NCI-H187 treated with DMSO at 0.1 percent for 48 hours (cell line): Measurements from ENCODE around the gene CARD8.

Experiments used
- DNase-seq: peaks from one replicate; lab custom pipeline; 2025; lab: John Stamatoyannopoulos, UW

CARD8 gene

DNA sequence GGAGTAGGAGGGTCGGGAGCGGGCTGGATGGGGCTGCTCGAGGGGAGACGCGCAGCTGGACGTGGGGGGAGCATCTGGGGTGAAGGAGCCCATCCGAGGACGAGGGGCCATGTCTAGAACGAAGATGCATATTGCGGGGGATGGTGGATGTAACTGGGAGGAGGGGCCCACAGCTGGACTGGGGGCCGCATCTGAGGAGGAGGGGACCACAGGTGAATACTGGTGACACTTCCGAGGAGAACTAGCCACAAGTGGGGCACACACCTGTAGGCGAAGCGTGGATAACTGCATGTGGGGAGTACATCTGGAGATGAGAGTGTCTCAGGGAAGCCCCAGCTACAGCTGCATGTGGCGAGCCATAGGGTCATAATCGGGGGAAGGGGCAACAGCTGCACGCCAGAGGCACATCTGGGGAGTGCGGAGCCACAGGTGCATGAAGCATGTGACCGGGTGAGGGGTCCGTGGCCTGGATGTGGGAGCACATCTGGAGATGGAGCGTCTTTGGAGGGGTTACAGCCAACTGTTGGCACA lies 84.8 kb downstream of the CARD8 start:
- DNase-seq, result no peak

DNA sequence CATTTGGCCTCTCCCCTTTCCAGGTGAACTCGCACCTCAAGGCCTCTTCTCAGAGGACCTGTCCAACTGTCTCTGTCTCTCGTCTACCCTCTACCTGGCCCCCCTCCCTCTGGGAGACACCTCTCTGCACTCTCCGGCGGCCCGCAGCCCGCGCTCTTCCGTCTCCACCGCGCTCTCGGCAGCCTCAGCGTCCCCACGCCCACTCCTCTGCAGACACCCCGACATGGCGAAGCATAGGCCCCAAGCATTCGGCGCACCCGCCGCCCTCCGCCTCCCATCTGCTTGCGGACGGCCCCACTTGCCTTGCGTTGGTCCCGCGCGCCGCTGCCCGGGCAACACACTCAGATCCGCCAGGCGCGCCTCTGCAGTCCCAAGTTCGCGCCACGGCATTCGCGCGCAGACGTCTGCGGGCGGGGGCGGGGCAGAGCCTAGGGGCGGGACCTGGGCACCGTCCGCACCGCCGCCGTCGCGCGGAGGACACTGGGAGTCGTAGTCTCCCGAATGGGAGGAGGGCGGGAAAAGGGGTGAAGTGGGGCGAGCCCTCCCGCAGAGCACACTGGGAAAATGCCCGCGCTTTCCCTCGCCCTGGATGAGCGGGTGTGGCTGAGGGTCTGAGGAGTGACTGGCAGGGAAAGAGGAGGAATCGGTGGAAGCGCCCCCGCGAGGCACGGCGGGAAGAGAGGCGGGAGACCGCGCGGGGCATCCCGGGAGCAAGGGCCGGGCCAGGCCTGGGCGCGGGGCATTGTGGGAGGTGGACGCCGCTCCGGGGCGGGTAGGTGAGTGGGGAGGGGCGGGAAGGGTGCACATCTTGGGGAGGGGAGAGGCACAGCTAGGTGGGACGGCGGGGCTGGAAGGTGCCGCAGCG lies 85.5 kb downstream of the CARD8 start, which contains the start of the genes LIG1 and ZSWIM9:
Gene LIG1 (minus strand): TSS at position 406 of the 865 bp plus-strand sequence. CDS start 4,778 bp downstream, outside the sequence.
Gene ZSWIM9 (plus strand): TSS at position 742 of the 865 bp plus-strand sequence. CDS start 1,123 bp downstream, outside the sequence.
- peak; percentile 85 for DNase-seq

DNA sequence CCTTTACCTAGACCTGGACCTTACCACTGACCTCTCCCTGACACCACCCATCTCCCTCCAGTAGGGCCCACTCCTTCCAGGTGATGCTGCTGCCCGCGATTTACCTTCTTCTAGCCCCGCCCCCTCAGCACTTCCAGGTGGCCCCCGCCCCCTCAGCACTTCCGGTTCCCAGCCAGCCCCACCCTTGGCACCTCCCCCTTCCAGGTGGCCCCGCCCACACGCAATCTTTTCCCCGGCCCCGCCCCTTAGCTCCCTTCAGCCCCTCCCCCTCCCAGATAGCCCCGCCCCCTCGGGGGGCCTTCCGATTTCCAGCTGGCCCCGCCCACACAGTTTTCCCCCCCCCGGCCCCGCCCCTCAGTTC lies 86.2 kb downstream of the CARD8 start:
- DNase-seq, result peak; percentile 55

DNA sequence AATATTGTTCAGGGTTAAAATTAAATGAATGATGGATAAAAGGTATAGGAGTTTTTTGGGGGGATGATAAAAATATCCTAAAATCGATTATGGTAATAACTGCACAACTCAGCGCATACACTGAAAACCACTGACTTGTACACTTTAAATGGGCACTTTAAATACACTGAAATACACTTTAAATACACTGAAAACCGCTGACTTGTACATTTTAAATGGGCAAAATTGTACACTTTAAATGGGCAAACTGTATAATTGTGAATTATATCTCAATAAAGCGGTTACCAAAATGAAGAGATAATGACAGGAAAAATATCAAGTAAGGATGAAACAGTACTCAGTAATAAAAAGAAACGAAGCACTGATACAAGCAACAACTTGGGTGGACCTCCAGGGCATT lies 87.0 kb downstream of the CARD8 start:
- no peak for DNase-seq

DNA sequence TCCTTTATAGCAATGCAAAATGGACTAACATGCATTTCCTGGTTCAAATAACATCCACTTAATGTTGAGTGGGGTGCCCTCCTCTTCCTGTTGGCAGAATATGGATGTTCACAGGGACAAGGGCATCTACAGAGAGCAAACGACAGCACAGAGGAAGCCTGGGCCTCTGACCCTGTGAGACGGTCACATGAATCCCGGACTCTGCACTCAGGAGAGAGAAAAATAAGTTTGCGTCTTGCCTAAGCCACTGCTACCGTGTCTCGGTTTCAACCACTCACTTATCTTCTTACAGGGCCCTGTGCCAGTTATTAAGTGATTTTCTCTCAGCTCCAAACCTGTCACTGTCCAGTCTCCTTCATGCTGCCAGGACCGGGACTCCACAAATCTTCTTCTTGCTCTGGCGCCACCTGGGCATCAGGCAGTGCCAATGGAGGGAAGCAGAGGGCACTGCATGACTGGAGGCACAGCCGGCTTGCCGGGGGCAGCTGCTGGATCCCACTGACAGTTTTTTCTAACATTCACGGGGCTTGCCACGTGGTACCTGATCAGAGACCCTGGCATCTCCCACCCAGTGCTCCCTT lies 97.4 kb downstream of the CARD8 start:
- DNase-seq, result no peak
